Measurements from ENCODE around the gene TFAP2A.

DNA sequence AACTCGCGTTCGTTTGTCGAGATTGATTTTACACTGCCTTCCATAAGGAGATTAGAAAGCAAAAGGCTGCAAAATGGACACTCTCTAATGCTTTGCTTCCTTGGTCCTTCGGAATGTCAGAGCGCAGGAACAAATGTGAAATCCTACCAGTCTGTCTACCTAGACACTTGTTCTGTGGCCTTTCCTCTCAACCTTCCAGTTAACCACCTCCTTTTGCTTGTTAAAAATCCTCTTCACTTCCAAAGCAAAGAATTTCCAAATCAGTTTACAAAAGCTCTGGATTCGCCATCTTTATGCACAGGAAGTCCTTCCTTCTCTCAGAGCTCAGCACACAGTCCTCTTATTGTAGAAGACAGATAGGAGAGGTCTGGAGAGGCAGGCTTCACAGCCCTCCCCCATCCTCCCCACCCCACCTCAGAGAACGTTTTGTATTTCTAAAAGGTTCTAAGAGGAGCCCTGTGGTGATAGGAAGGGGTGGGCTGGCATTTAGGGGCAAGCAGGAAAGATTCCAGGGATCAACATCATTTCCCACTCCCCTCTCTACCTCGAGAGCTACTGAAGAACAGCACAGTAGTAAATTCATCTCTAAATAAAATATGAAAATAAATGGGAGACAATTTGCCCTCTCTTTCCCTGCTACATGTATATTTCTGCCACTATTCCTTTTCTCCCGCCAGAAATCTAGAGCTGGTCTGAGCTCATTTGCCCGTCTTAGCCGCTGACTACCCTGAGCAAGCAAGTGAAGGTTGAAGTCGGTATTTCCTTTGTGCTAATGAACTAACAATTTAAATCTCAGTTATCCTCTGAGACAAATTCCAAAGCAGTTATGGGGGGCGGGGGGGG is 18.9 kb downstream of the TFAP2A start:
- TF ChIP-seq, protein P1, sequence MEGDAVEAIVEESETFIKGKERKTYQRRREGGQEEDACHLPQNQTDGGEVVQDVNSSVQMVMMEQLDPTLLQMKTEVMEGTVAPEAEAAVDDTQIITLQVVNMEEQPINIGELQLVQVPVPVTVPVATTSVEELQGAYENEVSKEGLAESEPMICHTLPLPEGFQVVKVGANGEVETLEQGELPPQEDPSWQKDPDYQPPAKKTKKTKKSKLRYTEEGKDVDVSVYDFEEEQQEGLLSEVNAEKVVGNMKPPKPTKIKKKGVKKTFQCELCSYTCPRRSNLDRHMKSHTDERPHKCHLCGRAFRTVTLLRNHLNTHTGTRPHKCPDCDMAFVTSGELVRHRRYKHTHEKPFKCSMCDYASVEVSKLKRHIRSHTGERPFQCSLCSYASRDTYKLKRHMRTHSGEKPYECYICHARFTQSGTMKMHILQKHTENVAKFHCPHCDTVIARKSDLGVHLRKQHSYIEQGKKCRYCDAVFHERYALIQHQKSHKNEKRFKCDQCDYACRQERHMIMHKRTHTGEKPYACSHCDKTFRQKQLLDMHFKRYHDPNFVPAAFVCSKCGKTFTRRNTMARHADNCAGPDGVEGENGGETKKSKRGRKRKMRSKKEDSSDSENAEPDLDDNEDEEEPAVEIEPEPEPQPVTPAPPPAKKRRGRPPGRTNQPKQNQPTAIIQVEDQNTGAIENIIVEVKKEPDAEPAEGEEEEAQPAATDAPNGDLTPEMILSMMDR (IDR thresholded peaks at IDR 0.05; ENCODE audit: insufficient read depth, low read length, poor library complexity, severe bottlenecking): no peak
- TF ChIP-seq EZH2phosphoT487 (conservative IDR thresholded peaks at IDR 0.05; ENCODE audit: low read length): 0 out of 2 replicates have a peak, but pooled peaks have one; percentile 12

All from SU-DHL-6 (cell line).